ENCODE data around the gene MMP25. TPM values are rescaled to one million over a fixed set of nuclear protein-coding genes. Genes with fewer than 3 reads are reported as not detected.

Gene MMP25
- total RNA-seq, 4 donors from 2014 or later, result 0.30 to 0.81 (median 0.49) TPM; not detected in 1

- intact Hi-C loops (cut with DNase I; ENCODE audit: low total_unique reads), result no loop called here
- H3K4me3 ChIP-seq (ENCODE audit: low read depth, poor library complexity, severe bottlenecking), result no peak overlapping the region
- 77 to 82% methylated on average over 31 to 33 of the region's 33 CpGs for WGBS, 2 donors
- DNase-seq (ENCODE audit: low spot score in 2 of 2), result no peak
- no peak for TF ChIP-seq POLR2A (IDR thresholded peaks at IDR 0.05)
- TF ChIP-seq CTCF (IDR thresholded peaks at IDR 0.05), result no peak
These were observed 15.8 kb upstream of the MMP25 start for GRCh38 chr16:3030222-3031212.

GRCh38 chr16:3032624-3033023 is 13.7 kb upstream of the MMP25 start:
- no peak for DNase-seq (ENCODE audit: low spot score in 2 of 2)
- H3K4me3 ChIP-seq (ENCODE audit: low read depth, poor library complexity, severe bottlenecking), result no peak overlapping the region
- intact Hi-C loops (cut with DNase I; ENCODE audit: low total_unique reads), result no loop called here
- TF ChIP-seq CTCF (IDR thresholded peaks at IDR 0.05), result no peak
- no peak for TF ChIP-seq POLR2A (IDR thresholded peaks at IDR 0.05)
- WGBS, 2 donors, result 40 to 42% methylated on average over 7 of the region's 7 CpGs

GRCh38 chr16:3035289-3035971 is 10.9 kb upstream of the MMP25 start:
- intact Hi-C loops (cut with DNase I; ENCODE audit: low total_unique reads), result no loop called here
- TF ChIP-seq POLR2A (IDR thresholded peaks at IDR 0.05), result no peak
- no peak for TF ChIP-seq CTCF (IDR thresholded peaks at IDR 0.05)
- 51 to 53% methylated on average over 13 to 18 of the region's 19 CpGs for WGBS, 2 donors
- no peak overlapping the region for H3K4me3 ChIP-seq (ENCODE audit: low read depth, poor library complexity, severe bottlenecking)
- no peak for DNase-seq (ENCODE audit: low spot score in 2 of 2)

GRCh38 chr16:3035972-3036725 is 10.2 kb upstream of the MMP25 start:
- H3K4me3 ChIP-seq (ENCODE audit: low read depth, poor library complexity, severe bottlenecking), result no peak overlapping the region
- DNase-seq (ENCODE audit: low spot score in 2 of 2), result peak in 1 of 2 donors; percentile 87
- 4 to 6% methylated on average over 21 to 25 of the region's 40 CpGs for WGBS, 2 donors

More at GRCh38 chr16:3035972-3036725, 10.2 kb upstream of the MMP25 start:
- intact Hi-C loops (cut with DNase I; ENCODE audit: low total_unique reads), result no loop called here
- no peak for TF ChIP-seq CTCF (IDR thresholded peaks at IDR 0.05)
- no peak for TF ChIP-seq POLR2A (IDR thresholded peaks at IDR 0.05)

Measured in lower leg skin (tissue), 4 donors.